AG04450 (cell line): Measurements from ENCODE around the gene RHOXF2. TPM values are rescaled to one million over a fixed set of nuclear protein-coding genes. Genes with fewer than 3 reads are reported as not detected.
"Not testable (repeated sequence)": the region's sequence is repeated elsewhere in the genome, so short reads cannot be mapped to it uniquely, and the experiment has no call there.

Experiments
- CTCF ChIA-PET: fragments of 300-600, 350-600 bp; formaldehyde crosslinking; extraction: SDS; loops from one replicate; lab custom pipeline; 2022; ENCODE audit warnings: antibody characterized with exemption, inconsistent platforms; lab: Charles Lee
- POLR2A ChIA-PET: fragments of 350-600 bp; formaldehyde crosslinking; extraction: SDS; loops from one replicate; lab custom pipeline; 2021; ENCODE audit warnings: antibody characterized with exemption, inconsistent platforms; lab: Yijun Ruan, JAX
- DNase-seq: peaks from one replicate; pipeline ENCODE4 v3.0.0-alpha.2; 2011; ENCODE audit warnings: low read depth, low spot score
- H3K27ac ChIP-seq: one replicate; pipeline ENCODE4 v1.5.1; 2012; ENCODE audit warnings: low read depth, low read length, control low read depth
- H3K27me3 ChIP-seq: one replicate; pipeline ENCODE4 v1.6.0; 2012; ENCODE audit warnings: low read length; ENCODE audit not compliant: control insufficient read depth, insufficient read depth
- H3K4me3 ChIP-seq: 2 replicates; pipeline ENCODE4 v1.5.1; 2011; ENCODE audit warnings: mild to moderate bottlenecking, low read depth, low read length, control low read depth
- H3K9me3 ChIP-seq: 2 replicates; pipeline ENCODE4 v1.5.1; 2012; ENCODE audit warnings: low read length; ENCODE audit not compliant: control insufficient read depth, insufficient read depth
- polyA plus RNA-seq: library from polyadenylated mRNA; depleted of rRNA; stranded (reverse); fragments of >200 nt; gene quantifications from 2 replicates; pipeline ENCODE4 v1.2.3, GENCODE V29; 2011
- TF ChIP-seq, protein P1 (sequence below): IDR thresholded peaks from 2 replicates; pipeline ENCODE4 v1.5.1; 2011; ENCODE audit warnings: low read depth, low read length, control low read depth, inconsistent platforms

The RHOXF2 gene
- polyA plus RNA-seq, 1 experiment: not detected

DNA sequence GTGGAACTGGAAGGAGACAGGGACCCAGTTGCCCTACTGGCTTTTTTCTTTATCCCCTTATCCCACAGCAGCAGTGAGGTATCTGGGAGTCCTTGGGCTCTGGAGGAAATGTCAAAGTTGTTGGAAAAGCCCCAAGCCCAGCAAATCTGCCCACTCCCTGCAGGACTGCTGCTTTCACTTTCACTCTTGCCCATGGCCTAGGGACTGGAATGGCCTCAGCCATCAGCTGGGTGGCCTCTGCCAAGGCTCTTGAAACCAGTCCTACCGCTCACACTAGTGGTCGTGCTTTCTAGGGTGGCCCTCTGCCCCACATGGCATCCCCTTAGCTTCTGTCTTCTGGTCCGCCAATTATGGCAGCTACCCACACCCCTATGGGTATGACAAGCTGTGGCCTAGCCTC, 33.0 kb upstream of the RHOXF2 start:
- H3K4me3 ChIP-seq: no peak overlapping the region
- no peak overlapping the region for H3K27ac ChIP-seq
- TF ChIP-seq, protein P1, sequence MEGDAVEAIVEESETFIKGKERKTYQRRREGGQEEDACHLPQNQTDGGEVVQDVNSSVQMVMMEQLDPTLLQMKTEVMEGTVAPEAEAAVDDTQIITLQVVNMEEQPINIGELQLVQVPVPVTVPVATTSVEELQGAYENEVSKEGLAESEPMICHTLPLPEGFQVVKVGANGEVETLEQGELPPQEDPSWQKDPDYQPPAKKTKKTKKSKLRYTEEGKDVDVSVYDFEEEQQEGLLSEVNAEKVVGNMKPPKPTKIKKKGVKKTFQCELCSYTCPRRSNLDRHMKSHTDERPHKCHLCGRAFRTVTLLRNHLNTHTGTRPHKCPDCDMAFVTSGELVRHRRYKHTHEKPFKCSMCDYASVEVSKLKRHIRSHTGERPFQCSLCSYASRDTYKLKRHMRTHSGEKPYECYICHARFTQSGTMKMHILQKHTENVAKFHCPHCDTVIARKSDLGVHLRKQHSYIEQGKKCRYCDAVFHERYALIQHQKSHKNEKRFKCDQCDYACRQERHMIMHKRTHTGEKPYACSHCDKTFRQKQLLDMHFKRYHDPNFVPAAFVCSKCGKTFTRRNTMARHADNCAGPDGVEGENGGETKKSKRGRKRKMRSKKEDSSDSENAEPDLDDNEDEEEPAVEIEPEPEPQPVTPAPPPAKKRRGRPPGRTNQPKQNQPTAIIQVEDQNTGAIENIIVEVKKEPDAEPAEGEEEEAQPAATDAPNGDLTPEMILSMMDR: no peak
- no peak for DNase-seq
- no peaks in the 10 kb centered on the region for H3K27me3 ChIP-seq
- ChIA-PET CTCF (no interaction called here), POLR2A (no interaction called here)
- no peaks in the 10 kb centered on the region for H3K9me3 ChIP-seq

DNA sequence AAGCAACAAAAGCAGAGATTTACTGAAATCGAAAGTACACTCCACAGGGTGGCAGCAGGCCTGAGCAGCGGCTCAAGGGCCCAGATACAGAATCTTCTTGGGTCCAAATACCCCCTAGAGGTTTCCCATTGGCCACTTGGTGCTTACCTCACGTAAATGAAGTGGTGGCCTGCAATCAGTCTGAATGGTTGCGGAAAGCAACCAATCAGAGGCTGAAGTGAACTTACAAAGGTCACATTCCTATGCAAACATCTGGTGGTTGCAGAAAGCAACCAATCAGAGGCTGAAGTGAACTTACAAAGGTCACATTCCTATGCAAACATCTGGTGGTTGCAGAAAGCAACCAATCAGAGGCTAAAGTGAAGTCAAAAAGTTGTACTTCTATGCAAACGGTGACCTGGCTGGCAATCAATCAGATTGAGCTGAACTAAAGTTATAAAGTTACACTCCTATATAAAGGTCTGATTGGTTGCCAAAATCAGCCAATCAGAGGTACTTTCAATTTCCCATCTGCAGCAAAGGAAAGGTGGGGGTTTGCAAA, 30.0 kb upstream of the RHOXF2 start:
- DNase-seq, H3K4me3 ChIP-seq, H3K9me3 ChIP-seq, H3K27me3 ChIP-seq, H3K27ac ChIP-seq, POLR2A ChIA-PET, CTCF ChIA-PET: not testable (repeated sequence)

DNA sequence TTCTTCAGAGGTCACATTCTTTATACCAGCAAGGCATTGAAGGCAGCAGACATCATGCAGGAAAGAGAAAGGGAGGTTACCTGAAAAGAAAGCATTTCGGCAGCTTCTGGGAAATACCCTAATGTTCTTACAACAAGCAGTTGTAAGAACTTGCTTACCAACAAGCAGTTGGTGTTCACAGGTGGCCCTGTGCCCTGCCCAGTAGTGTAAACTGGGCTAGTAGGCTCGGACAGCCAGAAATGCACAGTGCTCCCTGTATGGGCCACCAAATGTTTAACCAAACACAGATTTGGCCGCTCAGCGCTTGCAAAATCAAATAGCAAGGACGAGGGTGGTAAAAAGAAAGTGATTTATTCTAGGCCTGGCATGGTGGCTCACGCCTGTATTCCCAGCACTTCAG, 22.3 kb upstream of the RHOXF2 start:
- ChIA-PET CTCF (no interaction called here), POLR2A (no interaction called here)
- H3K4me3 ChIP-seq: no peak overlapping the region
- no peak for DNase-seq
- no peak overlapping the region for H3K27ac ChIP-seq
- H3K27me3 ChIP-seq: no peaks in the 10 kb centered on the region
- TF ChIP-seq, protein P1: no peak
- no peaks in the 10 kb centered on the region for H3K9me3 ChIP-seq

DNA sequence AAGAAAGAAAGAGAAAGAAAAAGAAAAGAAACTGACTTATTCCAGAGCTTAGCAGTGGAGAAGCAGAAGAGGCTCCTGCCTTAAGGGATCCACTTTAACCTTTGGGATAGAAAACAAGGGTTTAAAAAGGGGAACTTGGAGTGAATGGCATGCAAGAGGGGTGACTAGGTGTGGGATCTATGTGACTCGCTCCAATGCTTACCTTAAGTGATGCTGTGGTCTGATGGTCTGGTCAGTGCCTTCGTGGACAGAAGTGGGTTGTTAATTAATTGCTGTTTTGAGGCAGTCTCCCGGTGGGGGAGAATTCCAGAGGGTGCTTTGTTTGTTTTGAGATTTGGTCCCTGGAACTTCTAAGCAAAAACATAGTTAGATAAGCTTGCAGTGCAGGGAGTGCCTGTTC, 21.6 kb upstream of the RHOXF2 start:
- H3K27me3 ChIP-seq: no peaks in the 10 kb centered on the region
- ChIA-PET POLR2A (no interaction called here), CTCF (no interaction called here)
- TF ChIP-seq, protein P1: no peak
- H3K27ac ChIP-seq: no peak overlapping the region
- no peak for DNase-seq
- H3K9me3 ChIP-seq: no peaks in the 10 kb centered on the region
- no peak overlapping the region for H3K4me3 ChIP-seq

DNA sequence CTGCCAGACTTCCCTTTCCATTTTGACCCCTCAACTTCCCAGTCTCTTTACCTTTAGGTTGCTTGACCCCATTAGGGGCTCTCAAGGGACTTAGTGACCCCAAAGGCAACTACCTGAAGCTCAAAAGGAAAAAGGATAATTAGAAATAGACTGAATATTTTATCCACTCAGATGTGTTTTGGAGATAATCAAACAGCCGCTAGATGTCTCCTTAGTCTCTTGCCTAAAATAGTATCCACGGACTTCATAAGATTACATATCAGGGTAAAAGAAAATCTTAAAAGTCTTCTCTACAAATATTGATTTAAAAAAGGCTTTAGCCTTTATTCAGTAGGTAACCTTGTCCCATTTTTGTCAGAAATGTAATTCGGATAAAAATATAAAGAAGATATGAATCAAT, 21.0 kb upstream of the RHOXF2 start:
- DNase-seq: no peak

More for the DNA sequence above, 21.0 kb upstream of the RHOXF2 start:
- H3K4me3 ChIP-seq: no peak overlapping the region
- H3K27ac ChIP-seq: no peak overlapping the region
- no peaks in the 10 kb centered on the region for H3K27me3 ChIP-seq
- no peaks in the 10 kb centered on the region for H3K9me3 ChIP-seq
- TF ChIP-seq, protein P1: no peak
- CTCF ChIA-PET: no interaction called here
- POLR2A ChIA-PET: no interaction called here
